Measurements from ENCODE around the gene SUMO4.

SUMO4 gene

GRCh38 chr6:149400050-149400449 is at the start of gene SUMO4:
Gene SUMO4 (plus strand): TSS chr6:149400262. CDS start chr6:149400392, 130 bp downstream.
- in situ Hi-C loops (cut with MboI; ENCODE audit: low sequenced_read_pairs), result no loop called here

GRCh38 chr6:149354009-149354408 is 46.1 kb upstream of the SUMO4 start:
- in situ Hi-C loops (cut with MboI; ENCODE audit: low sequenced_read_pairs), result no loop called here

GRCh38 chr6:149356081-149356750 is 43.8 kb upstream of the SUMO4 start:
- in situ Hi-C loops (cut with MboI; ENCODE audit: low sequenced_read_pairs), result no loop called here

- in situ Hi-C loops (cut with MboI; ENCODE audit: low sequenced_read_pairs), result no loop called here
These were observed 42.1 kb upstream of the SUMO4 start for GRCh38 chr6:149357726-149358538.

GRCh38 chr6:149359440-149359839 is 40.6 kb upstream of the SUMO4 start:
- in situ Hi-C loops (cut with MboI; ENCODE audit: low sequenced_read_pairs), result no loop called here

- in situ Hi-C loops (cut with MboI; ENCODE audit: low sequenced_read_pairs), result no loop called here
These were observed 39.5 kb upstream of the SUMO4 start for GRCh38 chr6:149360536-149360935.

- in situ Hi-C loops (cut with MboI; ENCODE audit: low sequenced_read_pairs), result no loop called here
These were observed 37.8 kb upstream of the SUMO4 start for GRCh38 chr6:149362289-149362688.

- in situ Hi-C loops (cut with MboI; ENCODE audit: low sequenced_read_pairs), result no loop called here
These were observed 36.9 kb upstream of the SUMO4 start for GRCh38 chr6:149363154-149363553.

GRCh38 chr6:149364557-149364956 is 35.5 kb upstream of the SUMO4 start:
- in situ Hi-C loops (cut with MboI; ENCODE audit: low sequenced_read_pairs), result no loop called here

GRCh38 chr6:149365197-149365596 is 34.9 kb upstream of the SUMO4 start:
- in situ Hi-C loops (cut with MboI; ENCODE audit: low sequenced_read_pairs), result no loop called here

GRCh38 chr6:149366267-149366921 is 33.7 kb upstream of the SUMO4 start:
- in situ Hi-C loops (cut with MboI; ENCODE audit: low sequenced_read_pairs), result no loop called here

- in situ Hi-C loops (cut with MboI; ENCODE audit: low sequenced_read_pairs), result no loop called here
These were observed 32.0 kb upstream of the SUMO4 start for GRCh38 chr6:149368065-149368464.

GRCh38 chr6:149371154-149371553 is 28.9 kb upstream of the SUMO4 start:
- in situ Hi-C loops (cut with MboI; ENCODE audit: low sequenced_read_pairs), result no loop called here

GRCh38 chr6:149372062-149372461 is 28.0 kb upstream of the SUMO4 start:
- in situ Hi-C loops (cut with MboI; ENCODE audit: low sequenced_read_pairs), result no loop called here

GRCh38 chr6:149373511-149373910 is 26.6 kb upstream of the SUMO4 start:
- in situ Hi-C loops (cut with MboI; ENCODE audit: low sequenced_read_pairs), result no loop called here

GRCh38 chr6:149379977-149380376 is 20.1 kb upstream of the SUMO4 start:
- in situ Hi-C loops (cut with MboI; ENCODE audit: low sequenced_read_pairs), result no loop called here

- in situ Hi-C loops (cut with MboI; ENCODE audit: low sequenced_read_pairs), result no loop called here
These were observed 19.5 kb upstream of the SUMO4 start for GRCh38 chr6:149380523-149380922.

- in situ Hi-C loops (cut with MboI; ENCODE audit: low sequenced_read_pairs), result no loop called here
These were observed 16.7 kb upstream of the SUMO4 start for GRCh38 chr6:149383371-149383770.

GRCh38 chr6:149384464-149384863 is 15.6 kb upstream of the SUMO4 start:
- in situ Hi-C loops (cut with MboI; ENCODE audit: low sequenced_read_pairs), result no loop called here

- in situ Hi-C loops (cut with MboI; ENCODE audit: low sequenced_read_pairs), result no loop called here
These were observed 13.9 kb upstream of the SUMO4 start for GRCh38 chr6:149385998-149386646.

- in situ Hi-C loops (cut with MboI; ENCODE audit: low sequenced_read_pairs), result no loop called here
These were observed 12.1 kb upstream of the SUMO4 start for GRCh38 chr6:149387779-149388512.
